GM12878 (cell line): ENCODE data around the gene ZNF423. TPM values are rescaled to one million over a fixed set of nuclear protein-coding genes. Genes with fewer than 3 reads are reported as not detected.

Source experiments
- ATAC-seq: fragments of 200-7000 bp; cut with Tn5 transposase; 3 replicates; pipeline ENCODE4 v1.9.1; 2020; ENCODE audit warnings: mild to moderate bottlenecking, moderate library complexity
- BruUV-seq: library from RNA; stranded (reverse); fragments of 400-500 nt; replicated peaks from 2 replicates; lab custom pipeline; 2021; lab: Mats Ljungman, UMichigan
- CTCF ChIA-PET: fragments of 300-600 bp; sonication (Branson Sonifier 250); formaldehyde crosslinking; extraction: SDS; loops from one replicate; lab custom pipeline; 2021; ENCODE audit warnings: inconsistent platforms; lab: Yijun Ruan, JAX
- POLR2A ChIA-PET: fragments of 350-600 bp; formaldehyde crosslinking; extraction: SDS; loops from one replicate; lab custom pipeline; 2021; ENCODE audit warnings: inconsistent platforms; lab: Charles Lee
- RAD21 ChIA-PET: fragments of 300-600 bp; sonication (Branson Sonifier 250); formaldehyde crosslinking; loops from one replicate; lab custom pipeline; 2023; ENCODE audit warnings: antibody characterized with exemption; ENCODE audit not compliant: unreplicated experiment; lab: Charles Lee
- SMC1A ChIA-PET: fragments of 300-600 bp; sonication (Branson Sonifier 250); formaldehyde crosslinking; loops from one replicate; lab custom pipeline; 2023; ENCODE audit not compliant: unreplicated experiment, uncharacterized antibody; lab: Charles Lee
- DNase-seq: peaks from one replicate; pipeline ENCODE4 v3.0.0-alpha.2; 2011; ENCODE audit warnings: low read depth, low spot score
- FAIRE-seq: peaks from 3 replicates; lab custom pipeline; 2011; peaks lifted over from hg19 to GRCh38; lab: Jason Lieb, UNC
- H2AFZ ChIP-seq: 2 replicates; pipeline ENCODE4 v1.6.0; 2011; ENCODE audit warnings: low read depth, low read length, control low read depth; ENCODE audit not compliant: control insufficient read depth
- H3K27ac ChIP-seq: 2 replicates; pipeline ENCODE4 v1.5.1; 2011; ENCODE audit warnings: control low read depth; ENCODE audit not compliant: control insufficient read depth, insufficient read depth
- H3K27me3 ChIP-seq, 2 experiments: replicated peaks in 1 of 2; 2 replicates each; pipeline versions ENCODE4 v1.6.0 to v1.6.1; 2011; ENCODE audit warnings: low read length in 1 of 2; ENCODE audit not compliant: control insufficient read depth in 2 of 2, insufficient read depth in 2 of 2
- H3K36me3 ChIP-seq, 2 experiments: 2 replicates each; pipeline ENCODE4 v1.5.1; 2011; ENCODE audit warnings: low read length in 1 of 2; ENCODE audit not compliant: control insufficient read depth in 2 of 2, insufficient read depth in 2 of 2
- H3K4me1 ChIP-seq: 2 replicates; pipeline ENCODE4 v1.6.1; 2011; ENCODE audit warnings: mild to moderate bottlenecking, low read length, moderate library complexity, mixed read lengths; ENCODE audit not compliant: control insufficient read depth, insufficient read depth
- H3K4me2 ChIP-seq: 2 replicates; pipeline ENCODE4 v1.6.0; 2011; ENCODE audit warnings: control low read depth; ENCODE audit not compliant: control insufficient read depth, insufficient read depth
- H3K4me3 ChIP-seq: fragments of 200-600 bp; sonication (generic); 2 replicates; pipeline ENCODE4 v1.5.1; 2016
- H3K79me2 ChIP-seq: 2 replicates; pipeline ENCODE4 v1.6.0; 2011; ENCODE audit warnings: low read length; ENCODE audit not compliant: control insufficient read depth, insufficient read depth
- H3K9ac ChIP-seq: 2 replicates; pipeline ENCODE4 v1.8.0; 2011; ENCODE audit warnings: low read length, control low read depth, mixed read lengths; ENCODE audit not compliant: control insufficient read depth, insufficient read depth
- H3K9me3 ChIP-seq: replicated peaks from 3 replicates; pipeline ENCODE4 v1.5.1; 2011; ENCODE audit warnings: mild to moderate bottlenecking, low read length; ENCODE audit not compliant: control insufficient read depth, insufficient read depth
- H4K20me1 ChIP-seq: 2 replicates; pipeline ENCODE4 v1.6.0; 2011; ENCODE audit not compliant: control insufficient read depth, insufficient read depth
- BCLAF1 ChIP-seq: fragments of 450-650 bp; IDR thresholded peaks from 2 replicates; pipeline ENCODE4 v1.6.1; 2017; ENCODE audit warnings: antibody characterized with exemption, mild to moderate bottlenecking, moderate library complexity
- BHLHE40 ChIP-seq, 2 experiments: fragments of 450-650 bp in 1 of 2; IDR thresholded peaks; 2 replicates each; pipeline ENCODE4 v1.6.1; 2011 to 2017; ENCODE audit warnings: low read depth in 2 of 2, borderline replicate concordance in 1 of 2, improper control_type of control experiment in 1 of 2, low read length in 1 of 2, mild to moderate bottlenecking in 1 of 2
- CTCF ChIP-seq, 3 experiments: IDR thresholded peaks in 2 of 3; conservative IDR thresholded peaks in 1 of 3; 2 replicates each; pipeline ENCODE4 v1.5.1; 2011; ENCODE audit warnings: low read depth in 3 of 3, low read length in 3 of 3, mild to moderate bottlenecking in 3 of 3, control low read depth in 2 of 3, moderate library complexity in 2 of 3, inconsistent platforms in 1 of 3, mixed read lengths in 1 of 3; ENCODE audit not compliant: control insufficient read depth in 2 of 3, insufficient read depth in 1 of 3; ENCODE audit errors: extremely low read depth in 1 of 3
- GABPA ChIP-seq: IDR thresholded peaks from 2 replicates; pipeline ENCODE4 v1.6.1; 2014; ENCODE audit warnings: antibody characterized with exemption, low read depth, mild to moderate bottlenecking, inconsistent platforms
- GATAD2B ChIP-seq: fragments of 450-650 bp; conservative IDR thresholded peaks from 2 replicates; pipeline ENCODE4 v1.6.1; 2017; ENCODE audit warnings: low read depth, mild to moderate bottlenecking, moderate library complexity
- JUNB ChIP-seq: IDR thresholded peaks from 2 replicates; pipeline ENCODE4 v1.6.1; 2016; ENCODE audit warnings: antibody characterized with exemption, mild to moderate bottlenecking
- LARP7 ChIP-seq: fragments of 450-650 bp; IDR thresholded peaks from 2 replicates; pipeline ENCODE4 v1.6.1; 2017; ENCODE audit warnings: mild to moderate bottlenecking
- NR2C2 ChIP-seq: IDR thresholded peaks from 2 replicates; pipeline ENCODE4 v1.6.1; 2011; ENCODE audit warnings: borderline replicate concordance, low read depth; ENCODE audit not compliant: control insufficient read depth, insufficient read length
- PKNOX1 ChIP-seq: fragments of 450-650 bp; IDR thresholded peaks from 2 replicates; pipeline ENCODE4 v1.6.1; 2016; ENCODE audit warnings: mild to moderate bottlenecking
- RELA ChIP-seq: fragments of 450-650 bp; IDR thresholded peaks from 2 replicates; pipeline ENCODE4 v1.8.0; 2014; ENCODE audit warnings: borderline replicate concordance; ENCODE audit not compliant: partially characterized antibody
- RFX5 ChIP-seq: IDR thresholded peaks from 2 replicates; pipeline ENCODE4 v1.6.1; 2011; ENCODE audit warnings: low read depth, low read length, improper control_type of control experiment
- SIN3A ChIP-seq: IDR thresholded peaks from 2 replicates; pipeline ENCODE4 v1.6.1; 2012; ENCODE audit warnings: low read depth, low read length, improper control_type of control experiment
- SP1 ChIP-seq: IDR thresholded peaks from one replicate; pipeline ENCODE4 v1.6.1; 2011; ENCODE audit warnings: low read depth, low read length
- STAT1 ChIP-seq: fragments of 450-650 bp; conservative IDR thresholded peaks from 2 replicates; pipeline ENCODE4 v1.6.1; 2014; ENCODE audit warnings: antibody characterized with exemption, mild to moderate bottlenecking
- ZNF274 ChIP-seq: IDR thresholded peaks from one replicate; pipeline ENCODE4 v1.8.0; 2011; ENCODE audit not compliant: insufficient read length, insufficient read depth
- ZNF687 ChIP-seq: fragments of 450-650 bp; IDR thresholded peaks from 2 replicates; pipeline ENCODE4 v1.6.1; 2017; ENCODE audit warnings: mild to moderate bottlenecking, moderate library complexity
- WGBS: methylation state at CpG from one replicate; pipeline ENCODE4 v1.1.6; 2016; ENCODE audit warnings: low lambda C conversion rate; ENCODE audit not compliant: insufficient replicate concordance, insufficient coverage; ENCODE audit errors: missing lambda C conversion rate; 5-methylcytosine and 5-hydroxymethylcytosine counted together
- in situ Hi-C: fragments of 300-500 bp; cut with MboI; formaldehyde crosslinking; loops from 9 replicates; pipeline ENCODE4 v1.14.3; 2018; ENCODE audit warnings: mixed read lengths
- intact Hi-C: fragments of 100-400 bp; cut with micrococcal nuclease; formaldehyde crosslinking; loops from one replicate; pipeline ENCODE4 v1.14.2; 2022; ENCODE audit not compliant: unreplicated experiment
- polyA plus RNA-seq, 11 experiments: library from polyadenylated mRNA; depleted of rRNA in 4 of 11; unstranded in 6 of 11; stranded (reverse) in 5 of 11; fragments of >200 nt; fragmentation: Nextera tagmentation in 4 of 11; fragmentation: Illumina TruSeq in 1 of 11; extraction: Ambion mirVana in 4 of 11; extraction: Trizol in 1 of 11; gene quantifications; 1 replicate in 1 of 11; 2 replicates in 10 of 11; pipeline versions ENCODE4 v1.2.1 to v1.2.3, GENCODE V29; 2011 to 2016; ENCODE audit warnings: inconsistent platforms in 2 of 11, missing spikeins in 2 of 11, low read depth in 1 of 11
- total RNA-seq, 4 experiments: library from RNA; depleted of rRNA in 3 of 4; stranded (reverse); fragments of >200 nt in 3 of 4; fragmentation: Illumina TruSeq in 1 of 4; extraction: Trizol in 1 of 4; gene quantifications; 2 replicates each; pipeline versions ENCODE4 v1.2.1 to v1.2.3, GENCODE V29; 2013 to 2021

Gene ZNF423
- total and polyA plus RNA-seq, 10 of the 15 experiments (the other 5 are each of a cell fraction or from before 2014, with no cell fraction given), result 0.03 to 0.64 (median 0.10) TPM

- no peak overlapping the region for H3K9ac ChIP-seq
- no peaks in the 10 kb centered on the region for H4K20me1 ChIP-seq
- ChIA-PET POLR2A (no interaction called here), SMC1A (no interaction called here), CTCF (no interaction called here), RAD21 (no interaction called here)
- no peak overlapping the region for H2AFZ ChIP-seq
- intact Hi-C loops, result no loop called here
- H3K4me1 ChIP-seq, result no peaks in the 10 kb centered on the region
- FAIRE-seq (no peak), DNase-seq (no peak), ATAC-seq (no peak)
- no peaks in the 10 kb centered on the region for H3K79me2 ChIP-seq
- no peak overlapping the region for H3K27ac ChIP-seq
- peaks cover 7% of the 10 kb centered on the region; the same call in 2 of the 3 replicates for H3K9me3 ChIP-seq
- no TSS peak for BruUV-seq
- 0% methylated on average over 2 of the region's 2 CpGs for WGBS
- in situ Hi-C loops, result no loop called here
- no peak overlapping the region for H3K4me3 ChIP-seq
- H3K36me3 ChIP-seq, result no peaks in the 10 kb centered on the region
- H3K4me2 ChIP-seq, result no peak overlapping the region
- peaks cover 0 to 1% of the 10 kb centered on the region in 2 experiments; a peak in 2 of 4 replicates for H3K27me3 ChIP-seq
- TF ChIP-seq BCLAF1 (no peak), JUNB (no peak), SIN3A (no peak), ZNF274 (no peak), NR2C2 (no peak), STAT1 (no peak), GATAD2B (no peak), PKNOX1 (no peak), RELA (no peak), RFX5 (no peak), GABPA (no peak), CTCF (IDR thresholded peaks at IDR 0.05 in 2 of 3, conservative IDR thresholded peaks at IDR 0.05 in 1 of 3; ENCODE audit: control insufficient read depth in 2 of 3, extremely low read depth in 1 of 3, insufficient read depth in 1 of 3, low read depth in 3 of 3, low read length in 3 of 3) (no peak), ZNF687 (no peak), BHLHE40 (IDR thresholded peaks at IDR 0.05; ENCODE audit: borderline replicate concordance in 1 of 2, low read depth in 2 of 2, low read length in 1 of 2) (no peak), LARP7 (no peak), SP1 (no peak)
Measured at GRCh38 chr16:49619811-49620157, 236.1 kb downstream of the ZNF423 start.
